Heart right ventricle (tissue), 16 donors: Measurements from ENCODE around the gene ZNF385B. TPM values are rescaled to one million over a fixed set of nuclear protein-coding genes. Genes with fewer than 3 reads are reported as not detected.

Experiments used
- ATAC-seq, 8 donors: fragments of 200-7000 bp; cut with Tn5 transposase; one replicate each; pipeline ENCODE4 v1.9.1; 2020; ENCODE audit warnings: mild to moderate bottlenecking in 8 of 8, moderate library complexity in 8 of 8, moderate number of reproducible peaks in 1 of 8
- DNase-seq, 2 donors: peaks; one replicate each; pipeline ENCODE4 v3.0.0-alpha.2; 2020
- H3K27ac ChIP-seq, 10 donors: fragments of 200-600 bp; sonication (generic) in 2 of 10; one replicate each; pipeline versions ENCODE4 v1.5.0 to v1.8.0; 2020 to 2022; ENCODE audit warnings: mild to moderate bottlenecking in 3 of 10
- H3K27me3 ChIP-seq, 7 donors: fragments of 200-600 bp; one replicate each; pipeline ENCODE4 v1.8.0; 2021 to 2022; ENCODE audit warnings: mild to moderate bottlenecking in 2 of 7
- H3K36me3 ChIP-seq, 9 donors: fragments of 200-600 bp; sonication (generic) in 1 of 9; one replicate each; pipeline versions ENCODE4 v1.5.0 to v1.8.0; 2020 to 2022; ENCODE audit warnings: mild to moderate bottlenecking in 2 of 9
- H3K4me1 ChIP-seq, 9 donors: fragments of 200-600 bp; sonication (generic) in 1 of 9; one replicate each; pipeline versions ENCODE4 v1.5.0 to v1.8.0; 2020 to 2022; ENCODE audit warnings: mild to moderate bottlenecking in 4 of 9
- H3K4me3 ChIP-seq, 10 donors: fragments of 200-600 bp; sonication (generic) in 2 of 10; one replicate each; pipeline versions ENCODE4 v1.5.0 to v1.8.0; 2020 to 2022; ENCODE audit warnings: mild to moderate bottlenecking in 7 of 10, moderate library complexity in 2 of 10
- H3K9me3 ChIP-seq, 11 donors: fragments of 200-600 bp in 10 of 11; sonication (generic) in 2 of 11; one replicate each; pipeline versions ENCODE4 v1.5.0 to v1.8.0; 2013 to 2022; ENCODE audit warnings: mild to moderate bottlenecking in 2 of 11, control low read depth in 1 of 11, moderate library complexity in 1 of 11
- CTCF ChIP-seq, 9 donors: fragments of 200-600 bp; sonication (generic) in 2 of 9; IDR thresholded peaks; one replicate each; pipeline versions ENCODE4 v1.5.0 to v1.8.0; 2021 to 2022; ENCODE audit warnings: antibody characterized with exemption in 9 of 9, mild to moderate bottlenecking in 5 of 9, moderate library complexity in 1 of 9
- WGBS, 2 donors: extraction: QIAGEN DNeasy Blood & Tissue Kit; methylation state at CpG; one replicate each; pipeline ENCODE4 v1.1.7; 2013; ENCODE audit warnings: inconsistent platforms in 1 of 2; 5-methylcytosine and 5-hydroxymethylcytosine counted together
- intact Hi-C, 10 donors: fragments of 100-400 bp; cut with DNase I; formaldehyde crosslinking; loops; one replicate each; pipeline versions ENCODE4 v1.11.1 to v1.14.2; 2022
- polyA plus RNA-seq, 2 donors: library from polyadenylated mRNA; stranded (reverse); fragments of 200-250 nt; gene quantifications; one replicate each; pipeline ENCODE4 v1.2.3, GENCODE V29; 2013
- total RNA-seq, 10 donors: library from RNA; stranded (reverse); fragmentation: NEBNext Ultra II Directional in 3 of 10; extraction: Animal tissue kit (Norgen Biotek cat#: 25700) in 3 of 10; gene quantifications; one replicate each; pipeline versions ENCODE4 v1.2.1 to v1.2.4, GENCODE V29; 2021 to 2023
- donor health status: Arrhythmogenic right ventricular cardiomyopathy.
- donor health status: ischemic (EF 13 %, LVEDD 7.1; RV severe dilation, severe dysfunction).
- donor health status: healthy with polysubstance abuse.
- donor health status: DM: no; HTN: yes; CAD: no.
- donor health status: DM: no; HTN: no; CAD: no.
- donor health status: ischemic (EF 25% LVEDD 6.9; RV normal size, moderate dysfunction).
- donor health status: ischemic (EF 25% LVEDD 5.7; RV mildly dilated, moderate dysfunction).
- donor health status: healthy.
- donor health status: DM: yes; HTN: yes; CAD: no.
- donor health status: Ischemic cardiomyopathy.
- donor health status: ischemic (EF 35%, LVEDD 5.7; RV mildly dilated, moderate dysfunction).
- donor health status: nonischemic (EF 11% LVEDD 7.7; RV severe dilation, severe dysfunction).
- donor health status: DM: yes; HTN: yes; CAD: no.
- donor health status: PGD.
- donor health status: ischemic (EF 29% LVEDD 5.4; RV normal size, mild dysfunction).
- donor health status: nonischemic (EF 23%, LVEDD 6.1; RV moderate dilation, normal function).

ZNF385B gene
- total and polyA plus RNA-seq, 12 donors, result 0.19 to 19.7 (median 1.7) TPM

- DNase-seq (no peak), ATAC-seq (no peak)
- H3K9me3 ChIP-seq, result no peaks in the 10 kb centered on the region
- H3K4me3 ChIP-seq, result no peak overlapping the region
- no peak for TF ChIP-seq CTCF (IDR thresholded peaks at IDR 0.05)
- no peaks in the 10 kb centered on the region for H3K36me3 ChIP-seq
- H3K27ac ChIP-seq, result no peak overlapping the region
- no peaks in the 10 kb centered on the region for H3K27me3 ChIP-seq
- WGBS, 2 donors, result 86 to 90% methylated on average over 9 of the region's 9 CpGs
- intact Hi-C loops, result no loop called here
- no peaks in the 10 kb centered on the region for H3K4me1 ChIP-seq
These were observed 215.1 kb downstream of the ZNF385B start for GRCh38 chr2:179646173-179646769.

- intact Hi-C loops, result no loop called here
- Histone ChIP-seq H3K4me3 (no peak overlapping the region), H3K9me3 (no peaks in the 10 kb centered on the region), H3K27ac (no peak overlapping the region), H3K27me3 (no peaks in the 10 kb centered on the region), H3K4me1 (no peaks in the 10 kb centered on the region), H3K36me3 (no peaks in the 10 kb centered on the region)
- ATAC-seq (no peak), DNase-seq (no peak)
- TF ChIP-seq CTCF (IDR thresholded peaks at IDR 0.05), result no peak
- 83 to 85% methylated on average over 2 of the region's 2 CpGs for WGBS, 2 donors
These were observed 216.4 kb downstream of the ZNF385B start for GRCh38 chr2:179645047-179645446.

GRCh38 chr2:179642462-179642861 is 218.9 kb downstream of the ZNF385B start:
- ATAC-seq, result no peak

GRCh38 chr2:179636995-179637394 is 224.4 kb downstream of the ZNF385B start:
- H3K36me3 ChIP-seq, result no peaks in the 10 kb centered on the region
- intact Hi-C loops, result no loop called here
- peak in 6 of 8 donors; percentile 56 to 82 (median 68) for ATAC-seq
- peak overlapping the region in 2 of 10 donors; percentile 16 to 22 for H3K27ac ChIP-seq
- no peaks in the 10 kb centered on the region for H3K27me3 ChIP-seq
- H3K9me3 ChIP-seq, result no peaks in the 10 kb centered on the region
- no peak overlapping the region for H3K4me3 ChIP-seq
- H3K4me1 ChIP-seq, result peaks cover 0 to 16% (median 3%) of the 10 kb centered on the region in 9 donors
- TF ChIP-seq CTCF (IDR thresholded peaks at IDR 0.05), result no peak
- 28 to 37% methylated on average over 2 of the region's 2 CpGs for WGBS, 2 donors
- no peak for DNase-seq

More at GRCh38 chr2:179642462-179642861, 218.9 kb downstream of the ZNF385B start:
- Histone ChIP-seq H3K4me3 (no peak overlapping the region), H3K4me1 (peaks cover 0 to 2% (median 0%) of the 10 kb centered on the region in 9 donors), H3K36me3 (no peaks in the 10 kb centered on the region), H3K27me3 (no peaks in the 10 kb centered on the region), H3K9me3 (no peaks in the 10 kb centered on the region), H3K27ac (no peak overlapping the region)
- intact Hi-C loops, result no loop called here
- no peak for DNase-seq
- WGBS, 2 donors, result 87 to 88% methylated on average over 2 of the region's 2 CpGs
- no peak for TF ChIP-seq CTCF (IDR thresholded peaks at IDR 0.05)
